ENCODE measurements around the gene SCARF1.

Gene SCARF1

DNA sequence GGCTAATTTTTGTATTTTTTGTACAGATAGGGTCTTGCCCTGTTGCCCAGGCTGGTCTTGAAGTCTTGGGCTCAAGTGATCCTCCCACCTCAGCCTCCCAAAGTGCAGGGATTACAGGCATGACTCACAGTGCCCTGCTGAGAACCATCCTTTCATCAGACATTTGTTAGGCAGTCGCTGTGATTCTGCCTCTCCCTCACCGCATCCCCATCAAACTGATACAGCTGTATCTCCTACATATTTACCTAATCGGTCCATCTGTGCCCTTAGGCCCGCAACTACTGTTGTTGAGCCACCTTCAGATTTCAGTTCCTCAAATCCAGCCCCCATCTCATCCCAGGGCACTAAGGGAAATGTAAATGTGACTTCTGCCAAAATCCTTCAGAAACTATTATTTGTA, 14.9 kb downstream of the SCARF1 start (continued):
- TF ChIP-seq, protein P1, sequence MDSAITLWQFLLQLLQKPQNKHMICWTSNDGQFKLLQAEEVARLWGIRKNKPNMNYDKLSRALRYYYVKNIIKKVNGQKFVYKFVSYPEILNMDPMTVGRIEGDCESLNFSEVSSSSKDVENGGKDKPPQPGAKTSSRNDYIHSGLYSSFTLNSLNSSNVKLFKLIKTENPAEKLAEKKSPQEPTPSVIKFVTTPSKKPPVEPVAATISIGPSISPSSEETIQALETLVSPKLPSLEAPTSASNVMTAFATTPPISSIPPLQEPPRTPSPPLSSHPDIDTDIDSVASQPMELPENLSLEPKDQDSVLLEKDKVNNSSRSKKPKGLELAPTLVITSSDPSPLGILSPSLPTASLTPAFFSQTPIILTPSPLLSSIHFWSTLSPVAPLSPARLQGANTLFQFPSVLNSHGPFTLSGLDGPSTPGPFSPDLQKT (IDR thresholded peaks at IDR 0.05; ENCODE audit: borderline replicate concordance, low read depth, low read length) = no peak
- TF ChIP-seq ZNF175 (tag by site-specific recombination; IDR thresholded peaks at IDR 0.05) = no peak
- TF ChIP-seq ZFHX2 (tag by site-specific recombination; conservative IDR thresholded peaks at IDR 0.05) = peak; percentile 18; the same call in 1 of the 2 replicates
- TF ChIP-seq ZBTB48 (tag by site-specific recombination; IDR thresholded peaks at IDR 0.05) = no peak
- 0 out of 2 replicates have a peak, but pooled peaks have one; percentile 18 for TF ChIP-seq ZNF324 (tag by site-specific recombination; IDR thresholded peaks at IDR 0.05)
- no peak for TF ChIP-seq ZNF350 (tag by site-specific recombination; IDR thresholded peaks at IDR 0.05)
- 0 out of 2 replicates have a peak, but pooled peaks have one; percentile 22 for TF ChIP-seq ZFP37 (tag by site-specific recombination; IDR thresholded peaks at IDR 0.05)
- no peak for TF ChIP-seq KLF1 (tag by site-specific recombination; IDR thresholded peaks at IDR 0.05)
- TF ChIP-seq, protein P2, sequence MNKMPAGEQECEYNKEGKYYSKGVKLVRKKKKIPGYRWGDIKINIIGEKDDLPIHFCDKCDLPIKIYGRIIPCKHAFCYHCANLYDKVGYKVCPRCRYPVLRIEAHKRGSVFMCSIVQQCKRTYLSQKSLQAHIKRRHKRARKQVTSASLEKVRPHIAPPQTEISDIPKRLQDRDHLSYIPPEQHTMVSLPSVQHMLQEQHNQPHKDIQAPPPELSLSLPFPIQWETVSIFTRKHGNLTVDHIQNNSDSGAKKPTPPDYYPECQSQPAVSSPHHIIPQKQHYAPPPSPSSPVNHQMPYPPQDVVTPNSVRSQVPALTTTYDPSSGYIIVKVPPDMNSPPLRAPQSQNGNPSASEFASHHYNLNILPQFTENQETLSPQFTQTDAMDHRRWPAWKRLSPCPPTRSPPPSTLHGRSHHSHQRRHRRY (tag by site-specific recombination; IDR thresholded peaks at IDR 0.05) = no peak
- TF ChIP-seq MZF1 (tag by site-specific recombination; IDR thresholded peaks at IDR 0.05; ENCODE audit: borderline replicate concordance) = no peak
- TF ChIP-seq ZNF660 (tag by site-specific recombination; IDR thresholded peaks at IDR 0.05) = no peak
- no peak for TF ChIP-seq ZNF138 (tag by site-specific recombination; IDR thresholded peaks at IDR 0.05; ENCODE audit: borderline replicate concordance)
- no peak for TF ChIP-seq ZNF510 (tag by site-specific recombination; IDR thresholded peaks at IDR 0.05; ENCODE audit: insufficient replicate concordance)
- no peak for TF ChIP-seq ZNF596 (tag by site-specific recombination; IDR thresholded peaks at IDR 0.05)
- TF ChIP-seq GLIS2 (tag by site-specific recombination; IDR thresholded peaks at IDR 0.05) = no peak
- TF ChIP-seq ZNF560 (tag by site-specific recombination; IDR thresholded peaks at IDR 0.05; ENCODE audit: borderline replicate concordance) = no peak
- no peak for TF ChIP-seq ZFP69B (tag by site-specific recombination; IDR thresholded peaks at IDR 0.05)
- no peak for TF ChIP-seq ZNF843 (tag by site-specific recombination; IDR thresholded peaks at IDR 0.05)
- no peak for TF ChIP-seq ZNF776 (tag by site-specific recombination; IDR thresholded peaks at IDR 0.05; ENCODE audit: borderline replicate concordance)
- TF ChIP-seq ZBTB7A (tag by site-specific recombination; IDR thresholded peaks at IDR 0.05; ENCODE audit: low read depth) = no peak
- no peak for TF ChIP-seq ZNF174 (tag by site-specific recombination; IDR thresholded peaks at IDR 0.05)
- no peak for TF ChIP-seq ZNF274 (IDR thresholded peaks at IDR 0.05; ENCODE audit: low read length)
- no peak for TF ChIP-seq ZNF274 (tag by site-specific recombination; IDR thresholded peaks at IDR 0.05; ENCODE audit: borderline replicate concordance)
- TF ChIP-seq ZNF23 (tag by site-specific recombination; IDR thresholded peaks at IDR 0.05; ENCODE audit: borderline replicate concordance) = no peak
- TF ChIP-seq, protein P3, sequence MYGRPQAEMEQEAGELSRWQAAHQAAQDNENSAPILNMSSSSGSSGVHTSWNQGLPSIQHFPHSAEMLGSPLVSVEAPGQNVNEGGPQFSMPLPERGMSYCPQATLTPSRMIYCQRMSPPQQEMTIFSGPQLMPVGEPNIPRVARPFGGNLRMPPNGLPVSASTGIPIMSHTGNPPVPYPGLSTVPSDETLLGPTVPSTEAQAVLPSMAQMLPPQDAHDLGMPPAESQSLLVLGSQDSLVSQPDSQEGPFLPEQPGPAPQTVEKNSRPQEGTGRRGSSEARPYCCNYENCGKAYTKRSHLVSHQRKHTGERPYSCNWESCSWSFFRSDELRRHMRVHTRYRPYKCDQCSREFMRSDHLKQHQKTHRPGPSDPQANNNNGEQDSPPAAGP (tag by site-specific recombination; IDR thresholded peaks at IDR 0.05) = peak; percentile 25; the same call in 1 of the 2 replicates
- peak; percentile 92 for TF ChIP-seq ZNF121 (tag by site-specific recombination; IDR thresholded peaks at IDR 0.05)
- no peak for TF ChIP-seq YY1 (tag by site-specific recombination; IDR thresholded peaks at IDR 0.05)
- 0 out of 2 replicates have a peak, but pooled peaks have one; percentile 37 for TF ChIP-seq GFI1B (tag by site-specific recombination; IDR thresholded peaks at IDR 0.05)
- TF ChIP-seq ZEB2 (tag by site-specific recombination; IDR thresholded peaks at IDR 0.05) = no peak
- 0 out of 2 replicates have a peak, but pooled peaks have one; percentile 54 for TF ChIP-seq ZNF24 (tag by site-specific recombination; IDR thresholded peaks at IDR 0.05)
- no peak for TF ChIP-seq SP3 (tag by site-specific recombination; IDR thresholded peaks at IDR 0.05)
- TF ChIP-seq, protein P4, sequence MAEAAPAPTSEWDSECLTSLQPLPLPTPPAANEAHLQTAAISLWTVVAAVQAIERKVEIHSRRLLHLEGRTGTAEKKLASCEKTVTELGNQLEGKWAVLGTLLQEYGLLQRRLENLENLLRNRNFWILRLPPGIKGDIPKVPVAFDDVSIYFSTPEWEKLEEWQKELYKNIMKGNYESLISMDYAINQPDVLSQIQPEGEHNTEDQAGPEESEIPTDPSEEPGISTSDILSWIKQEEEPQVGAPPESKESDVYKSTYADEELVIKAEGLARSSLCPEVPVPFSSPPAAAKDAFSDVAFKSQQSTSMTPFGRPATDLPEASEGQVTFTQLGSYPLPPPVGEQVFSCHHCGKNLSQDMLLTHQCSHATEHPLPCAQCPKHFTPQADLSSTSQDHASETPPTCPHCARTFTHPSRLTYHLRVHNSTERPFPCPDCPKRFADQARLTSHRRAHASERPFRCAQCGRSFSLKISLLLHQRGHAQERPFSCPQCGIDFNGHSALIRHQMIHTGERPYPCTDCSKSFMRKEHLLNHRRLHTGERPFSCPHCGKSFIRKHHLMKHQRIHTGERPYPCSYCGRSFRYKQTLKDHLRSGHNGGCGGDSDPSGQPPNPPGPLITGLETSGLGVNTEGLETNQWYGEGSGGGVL (tag by site-specific recombination; IDR thresholded peaks at IDR 0.05) = 0 out of 2 replicates have a peak, but pooled peaks have one; percentile 11
- TF ChIP-seq ZNF223 (tag by site-specific recombination; IDR thresholded peaks at IDR 0.05) = no peak
- TF ChIP-seq BCL11B (tag by site-specific recombination; IDR thresholded peaks at IDR 0.05; ENCODE audit: low read depth) = no peak; the same call in 1 of the 2 replicates
- TF ChIP-seq ZNF37A (tag by site-specific recombination; IDR thresholded peaks at IDR 0.05) = no peak
- TF ChIP-seq ZNF530 (tag by site-specific recombination; IDR thresholded peaks at IDR 0.05; ENCODE audit: low read depth) = no peak
- TF ChIP-seq TCF7L2 (IDR thresholded peaks at IDR 0.05; ENCODE audit: borderline replicate concordance, low read depth, low read length) = no peak
- no peak for TF ChIP-seq ZNF292 (tag by site-specific recombination; IDR thresholded peaks at IDR 0.05; ENCODE audit: borderline replicate concordance, low read depth)
- TF ChIP-seq KLF9 (tag by site-specific recombination; IDR thresholded peaks at IDR 0.05; ENCODE audit: low read depth) = peak; percentile 14; the same call in 1 of the 2 replicates
